CD4-positive, alpha-beta T cell (primary cell): Measurements from ENCODE around the gene CAMTA1. TPM values are rescaled to one million over a fixed set of nuclear protein-coding genes. Genes with fewer than 3 reads are reported as not detected.

Experiments used
- ATAC-seq: fragments of 200-7000 bp; cut with Tn5 transposase; one replicate; pipeline ENCODE4 v1.10.0; 2022; ENCODE audit warnings: mild to moderate bottlenecking; ENCODE audit not compliant: poor library complexity
- CTCF ChIA-PET: fragments of 350-600 bp; sonication (Branson Sonifier 250); formaldehyde crosslinking; loops from one replicate; lab custom pipeline; 2021; ENCODE audit warnings: antibody characterized with exemption, inconsistent platforms; lab: Charles Lee
- POLR2A ChIA-PET: fragments of 350-600 bp; sonication (Branson Sonifier 250); formaldehyde crosslinking; loops from one replicate; lab custom pipeline; 2021; ENCODE audit warnings: antibody characterized with exemption, inconsistent platforms; lab: Charles Lee
- DNase-seq, 14 experiments: peaks; one replicate each; pipeline ENCODE4 v3.0.0-alpha.2; 2013 to 2020; ENCODE audit warnings: mixed read lengths in 2 of 14
- H3K27ac ChIP-seq, 2 donors: one replicate each; pipeline versions ENCODE4 v1.5.1 to v1.7.0; 2013; ENCODE audit warnings: low read length in 2 of 2, low read depth in 1 of 2, mild to moderate bottlenecking in 1 of 2
- H3K27me3 ChIP-seq, 2 experiments: 1 replicate in 1 of 2; 2 replicates in 1 of 2; pipeline versions ENCODE4 v1.6.1 to v1.7.0; 2013; ENCODE audit warnings: low read length in 2 of 2, control low read depth in 1 of 2, mild to moderate bottlenecking in 1 of 2, moderate library complexity in 1 of 2; ENCODE audit not compliant: insufficient read depth in 2 of 2, control insufficient read depth in 1 of 2
- H3K36me3 ChIP-seq: one replicate; pipeline ENCODE4 v1.6.1; 2013; ENCODE audit warnings: low read length, control low read depth; ENCODE audit not compliant: insufficient read depth
- H3K4me1 ChIP-seq: one replicate; pipeline ENCODE4 v1.6.1; 2013; ENCODE audit warnings: low read length, control low read depth; ENCODE audit not compliant: insufficient read depth
- H3K4me3 ChIP-seq: one replicate; pipeline ENCODE4 v1.5.1; 2013; ENCODE audit warnings: mild to moderate bottlenecking, low read length, moderate library complexity
- H3K9me3 ChIP-seq, 2 experiments: 1 replicate in 1 of 2; 2 replicates in 1 of 2; pipeline versions ENCODE4 v1.6.1 to v1.7.0; 2013; ENCODE audit warnings: low read length in 2 of 2, mild to moderate bottlenecking in 2 of 2, control low read depth in 1 of 2, moderate library complexity in 1 of 2; ENCODE audit not compliant: control insufficient read depth in 1 of 2, insufficient read depth in 1 of 2
- H3K27ac Mint-ChIP-seq: one replicate; pipeline ENCODE4 v1.8.0; 2020; ENCODE audit warnings: mixed read lengths
- H3K27me3 Mint-ChIP-seq: one replicate; pipeline ENCODE4 v1.8.0; 2021; ENCODE audit warnings: mixed read lengths
- H3K36me3 Mint-ChIP-seq: one replicate; pipeline ENCODE4 v1.8.0; 2021; ENCODE audit warnings: low read depth, mixed read lengths
- H3K4me1 Mint-ChIP-seq: one replicate; pipeline ENCODE4 v1.8.0; 2021; ENCODE audit warnings: low read depth, mixed read lengths
- H3K4me3 Mint-ChIP-seq: one replicate; pipeline ENCODE4 v1.8.0; 2020; ENCODE audit warnings: mild to moderate bottlenecking, mixed read lengths
- H3K9me3 Mint-ChIP-seq: one replicate; pipeline ENCODE4 v1.8.0; 2020; ENCODE audit warnings: mixed read lengths
- CTCF ChIP-seq: fragments of 200-600 bp; IDR thresholded peaks from one replicate; pipeline ENCODE4 v1.8.0; 2022; ENCODE audit warnings: antibody characterized with exemption, mild to moderate bottlenecking
- intact Hi-C, 2 experiments: fragments of 100-400 bp; cut with DNase I in 1 of 2; cut with micrococcal nuclease in 1 of 2; formaldehyde crosslinking; loops; one replicate each; pipeline versions ENCODE4 v1.15.1 to v1.9.0; 2023 to 2025; cut with DNase I, micrococcal nuclease
- total RNA-seq, 174 experiments: library from RNA in 2 of 174; stranded (reverse) in 2 of 174; gene quantifications; one replicate each; pipeline ENCODE4 v1.2.3 and lab custom pipeline; 2021 to 2026

CAMTA1 gene
- total RNA-seq, 2 experiments from 2014 or later = 38.6 to 39.3 TPM

GRCh38 chr1:6914706-6915105 lies 129.5 kb downstream of the CAMTA1 start:
- no peaks in the 10 kb centered on the region for H3K36me3 Mint-ChIP-seq
- Histone ChIP-seq H3K9me3 (peaks cover 0 to 22% of the 10 kb centered on the region in 2 experiments), H3K36me3 (no peaks in the 10 kb centered on the region), H3K4me3 (no peak overlapping the region), H3K27ac (no peak overlapping the region), H3K4me1 (no peaks in the 10 kb centered on the region), H3K27me3 (peaks cover 12 to 28% of the 10 kb centered on the region in 2 experiments)
- H3K4me3 Mint-ChIP-seq = no peak overlapping the region
- CTCF ChIA-PET = no interaction called here
- H3K4me1 Mint-ChIP-seq = no peaks in the 10 kb centered on the region
- peaks cover 3% of the 10 kb centered on the region for H3K9me3 Mint-ChIP-seq
- DNase-seq (no peak), ATAC-seq (no peak)
- TF ChIP-seq CTCF = no peak
- no peak overlapping the region for H3K27ac Mint-ChIP-seq
- intact Hi-C loops = no loop called here
- H3K27me3 Mint-ChIP-seq = peaks cover 45% of the 10 kb centered on the region
- POLR2A ChIA-PET = no interaction called here

GRCh38 chr1:6915999-6916565 lies 130.8 kb downstream of the CAMTA1 start:
- Histone ChIP-seq H3K4me1 (no peaks in the 10 kb centered on the region), H3K4me3 (no peak overlapping the region), H3K9me3 (peaks cover 0 to 22% of the 10 kb centered on the region in 2 experiments), H3K36me3 (no peaks in the 10 kb centered on the region), H3K27me3 (peaks cover 12 to 28% of the 10 kb centered on the region in 2 experiments), H3K27ac (no peak overlapping the region)
- no peaks in the 10 kb centered on the region for H3K4me1 Mint-ChIP-seq
- no peak overlapping the region for H3K27ac Mint-ChIP-seq
- POLR2A ChIA-PET = no interaction called here
- DNase-seq (no peak), ATAC-seq (no peak)
- intact Hi-C loops = no loop called here
- H3K4me3 Mint-ChIP-seq = no peak overlapping the region
- CTCF ChIA-PET = no interaction called here
- H3K27me3 Mint-ChIP-seq = peaks cover 45% of the 10 kb centered on the region
- H3K9me3 Mint-ChIP-seq = peaks cover 3% of the 10 kb centered on the region
- H3K36me3 Mint-ChIP-seq = no peaks in the 10 kb centered on the region
- no peak for TF ChIP-seq CTCF

GRCh38 chr1:6917067-6917466 lies 131.8 kb downstream of the CAMTA1 start:
- ChIA-PET CTCF (no interaction called here), POLR2A (no interaction called here)
- DNase-seq (no peak), ATAC-seq (no peak)
- Histone ChIP-seq H3K9me3 (peaks cover 0 to 22% of the 10 kb centered on the region in 2 experiments), H3K27me3 (peaks cover 8 to 23% of the 10 kb centered on the region in 2 experiments), H3K4me1 (no peaks in the 10 kb centered on the region), H3K36me3 (no peaks in the 10 kb centered on the region), H3K4me3 (no peak overlapping the region), H3K27ac (no peak overlapping the region)
- Mint-ChIP-seq H3K4me1 (no peaks in the 10 kb centered on the region), H3K9me3 (peaks cover 3% of the 10 kb centered on the region), H3K27me3 (peaks cover 38% of the 10 kb centered on the region), H3K4me3 (no peak overlapping the region), H3K27ac (no peak overlapping the region), H3K36me3 (no peaks in the 10 kb centered on the region)
- intact Hi-C loops = no loop called here
- no peak for TF ChIP-seq CTCF
